NCI-H2196 (cell line): Measurements from ENCODE around the gene SLC9A9.
"Not testable (repeated sequence)": the region's sequence is repeated elsewhere in the genome, so short reads cannot be mapped to it uniquely, and the experiment has no call there.

Source experiments
- DNase-seq: peaks from one replicate; lab custom pipeline; 2025; ENCODE audit not compliant: unreplicated experiment; lab: John Stamatoyannopoulos, UW

The SLC9A9 gene

DNA sequence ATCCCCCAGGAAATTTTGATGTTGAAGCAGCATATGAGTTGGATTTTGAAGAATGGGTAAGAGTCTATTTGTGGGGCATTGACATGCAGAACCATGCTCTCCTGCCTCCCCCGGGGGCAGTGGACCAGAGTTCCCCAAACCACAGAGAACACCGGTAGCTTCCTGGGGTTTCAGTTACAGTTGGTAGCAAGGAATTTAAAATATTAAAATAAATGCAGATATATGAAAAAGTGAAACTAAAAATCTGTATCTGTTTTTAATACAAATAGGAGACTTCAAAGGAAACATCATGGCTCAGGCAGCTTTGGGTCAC is 37.4 kb downstream of the SLC9A9 start:
- no peak for DNase-seq

DNA sequence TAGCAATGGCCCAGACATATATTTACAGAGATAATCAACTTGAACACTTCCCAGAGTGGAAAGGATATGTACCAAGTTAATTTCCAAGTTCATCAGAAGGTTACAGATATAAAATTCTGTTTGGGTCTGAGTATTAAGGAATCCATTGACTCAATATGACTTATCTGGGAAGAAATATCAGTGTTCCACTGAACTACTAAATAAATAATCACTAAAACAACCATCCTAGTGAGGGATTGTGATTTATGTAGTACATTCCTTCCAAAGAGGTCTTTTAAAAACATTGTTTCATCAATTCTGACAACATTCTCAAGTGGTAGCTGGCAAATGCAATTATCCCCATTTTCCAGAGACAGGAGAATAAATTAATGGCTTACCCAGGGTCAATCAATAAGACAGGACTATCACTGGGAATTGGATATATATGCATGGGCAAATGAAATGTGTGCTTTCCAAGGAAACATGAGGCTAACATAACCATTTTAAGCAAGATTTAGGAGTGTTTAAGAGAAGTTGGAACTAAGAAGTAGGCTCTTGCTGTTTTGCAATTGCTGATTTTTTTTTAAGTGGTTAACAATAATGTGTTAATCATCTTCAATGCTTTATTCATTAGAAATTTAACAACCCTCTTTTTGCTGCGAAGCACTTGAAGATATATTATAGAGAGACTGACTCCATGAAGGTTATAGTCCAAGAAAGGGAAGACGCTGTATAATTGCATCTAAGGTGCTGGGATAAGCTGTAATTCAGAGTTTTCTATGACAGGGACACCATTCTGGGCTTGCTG is 37.9 kb downstream of the SLC9A9 start:
- no peak for DNase-seq

DNA sequence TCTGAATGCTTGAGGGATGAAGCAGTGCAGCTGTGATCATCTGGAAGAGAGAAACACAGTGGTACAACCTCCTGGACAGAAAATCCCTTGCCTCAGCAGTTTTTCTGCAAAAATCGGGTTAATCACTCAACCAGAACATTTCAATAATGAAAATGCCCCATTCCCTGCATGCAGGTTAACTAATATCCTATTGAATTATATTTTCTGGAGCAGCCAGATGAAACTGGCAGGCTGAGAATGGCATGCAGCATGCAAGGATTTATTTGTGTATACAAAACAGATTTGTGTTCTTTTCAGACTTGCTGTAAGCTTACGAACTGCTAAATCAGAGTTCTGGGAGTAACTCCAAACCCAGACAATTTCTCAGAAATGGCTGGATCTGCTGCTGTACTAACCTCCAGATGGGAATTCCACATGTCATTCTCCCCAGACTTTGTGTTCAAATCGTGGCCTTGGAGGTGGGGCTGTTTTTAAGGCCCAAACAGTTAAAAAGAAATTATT is 39.1 kb downstream of the SLC9A9 start:
- DNase-seq, result no peak

GRCh38 chr3:143808030-143808429 is 40.2 kb downstream of the SLC9A9 start:
- DNase-seq, result no peak

- no peak for DNase-seq
These were observed 42.2 kb downstream of the SLC9A9 start for GRCh38 chr3:143806038-143806437.

DNA sequence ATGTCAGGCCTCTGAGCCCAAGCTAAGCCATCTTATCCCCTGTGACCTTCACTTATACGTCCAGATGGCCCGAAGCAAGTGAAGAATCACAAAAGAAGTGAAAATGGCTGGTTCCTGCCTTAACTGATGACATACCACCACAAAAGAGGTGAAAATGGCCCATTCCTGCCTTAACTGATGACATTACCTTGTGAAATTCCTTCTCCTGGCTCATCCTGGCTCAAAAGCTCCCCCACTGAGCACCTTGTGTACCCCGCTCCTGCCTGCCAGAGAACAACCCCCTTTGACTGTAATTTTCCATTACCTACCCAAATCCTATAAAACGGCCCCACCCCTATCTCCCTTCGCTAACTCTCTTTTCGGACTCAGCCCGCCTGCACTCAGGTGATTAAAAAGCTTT is 42.8 kb downstream of the SLC9A9 start:
- DNase-seq, result not testable (repeated sequence)

DNA sequence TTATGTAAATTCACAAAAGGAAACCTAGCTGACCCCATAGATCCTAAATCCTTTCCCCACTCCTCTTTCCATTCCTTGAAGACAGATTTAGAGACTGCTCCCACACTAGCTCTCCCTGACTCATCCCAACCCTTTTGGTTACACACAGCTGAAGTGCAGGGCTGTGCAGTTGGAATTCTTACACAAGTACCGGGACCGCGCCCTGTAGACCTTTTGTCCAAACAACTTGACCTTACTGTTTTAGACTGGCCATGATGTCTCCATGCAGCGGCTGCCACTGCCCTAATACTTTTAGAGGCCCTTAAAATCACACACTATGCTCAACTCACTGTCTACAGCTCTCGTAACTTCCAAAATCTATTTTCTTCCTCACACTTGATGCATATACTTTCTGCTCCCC is 47.2 kb downstream of the SLC9A9 start:
- DNase-seq, result not testable (repeated sequence)

DNA sequence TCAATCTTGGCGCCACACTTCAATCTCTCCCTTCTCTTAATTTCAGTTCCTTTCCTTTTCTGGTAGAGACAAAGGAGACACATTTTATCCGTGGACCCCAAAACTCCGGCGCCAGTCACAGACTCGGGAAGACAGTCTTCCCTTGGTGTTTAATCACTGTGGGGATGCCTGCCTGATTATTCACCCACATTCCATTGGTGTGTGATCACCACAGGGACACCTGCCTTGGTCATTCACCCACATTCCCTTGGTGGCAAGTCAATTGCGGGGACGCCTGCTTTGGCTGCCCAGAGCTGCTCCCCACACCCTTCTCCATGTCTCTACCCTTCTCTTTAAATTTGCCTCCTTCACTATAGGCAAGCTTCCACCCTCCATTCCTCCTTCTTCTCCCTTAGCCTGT is 50.1 kb downstream of the SLC9A9 start:
- DNase-seq, result not testable (repeated sequence)

- no peak for DNase-seq
These were observed 52.4 kb downstream of the SLC9A9 start for GRCh38 chr3:143795874-143796273.

GRCh38 chr3:143794793-143795462 is 53.3 kb downstream of the SLC9A9 start:
- no peak for DNase-seq

- no peak for DNase-seq
These were observed 54.3 kb downstream of the SLC9A9 start for GRCh38 chr3:143793971-143794370.

DNA sequence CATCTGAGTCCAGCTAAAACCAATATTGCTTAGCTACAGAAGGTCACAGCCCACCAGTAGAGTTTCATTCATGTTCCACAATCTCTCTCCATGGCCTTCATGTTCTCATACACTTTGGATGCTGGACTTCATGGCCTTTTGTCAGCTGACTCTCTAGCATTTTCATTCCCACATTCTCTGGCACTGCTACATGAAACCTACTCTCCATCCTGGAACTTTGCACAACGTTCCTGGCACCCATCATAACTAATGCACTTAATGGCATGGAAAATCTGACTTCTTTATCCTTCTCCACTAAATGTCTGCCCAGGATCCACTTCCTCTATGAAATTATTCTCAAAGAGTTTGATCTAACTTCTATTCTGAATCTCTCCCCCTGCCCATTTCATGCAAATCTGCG is 56.9 kb downstream of the SLC9A9 start:
- DNase-seq, result no peak

GRCh38 chr3:143786219-143787191 is 61.8 kb downstream of the SLC9A9 start:
- DNase-seq, result no peak

DNA sequence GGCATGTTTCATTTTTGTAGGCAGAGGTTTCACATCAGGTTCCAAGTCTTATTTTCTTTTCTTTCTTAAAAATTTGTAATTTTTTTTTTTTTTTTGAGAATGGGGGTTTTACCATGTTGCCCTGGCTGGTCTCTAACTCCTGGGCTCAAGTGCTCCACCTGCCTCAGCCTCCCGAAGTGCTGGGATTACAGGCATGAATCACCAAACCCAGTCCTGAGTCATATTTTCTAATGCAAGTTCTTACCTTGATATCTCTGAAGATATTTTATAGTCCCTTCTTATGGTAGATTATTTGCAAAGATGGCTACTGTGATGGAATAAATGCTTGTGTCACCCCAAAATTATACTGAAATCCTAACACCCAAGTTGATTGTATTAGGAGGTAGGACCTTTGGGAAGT is 63.8 kb downstream of the SLC9A9 start:
- no peak for DNase-seq

GRCh38 chr3:143783851-143784370 is 64.4 kb downstream of the SLC9A9 start:
- no peak for DNase-seq

DNA sequence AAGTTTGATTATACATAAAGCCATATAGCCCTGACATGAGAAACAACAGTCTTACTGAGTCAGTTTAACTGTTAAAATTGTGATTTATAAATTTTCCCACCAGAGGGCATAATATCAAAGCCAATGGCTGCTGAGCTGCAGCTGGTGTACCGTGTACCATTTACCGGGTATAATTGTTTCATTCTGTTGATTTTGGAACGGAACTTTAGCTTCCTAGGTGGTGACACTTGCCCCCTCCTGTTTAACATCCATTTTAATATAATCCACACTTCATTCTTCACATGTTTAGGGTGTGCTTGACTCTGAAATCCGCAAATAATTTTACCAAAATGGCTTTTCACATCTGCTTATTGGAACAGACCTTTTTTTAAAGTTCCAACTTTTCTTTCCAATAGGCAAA is 72.8 kb downstream of the SLC9A9 start:
- DNase-seq, result peak; percentile 56

DNA sequence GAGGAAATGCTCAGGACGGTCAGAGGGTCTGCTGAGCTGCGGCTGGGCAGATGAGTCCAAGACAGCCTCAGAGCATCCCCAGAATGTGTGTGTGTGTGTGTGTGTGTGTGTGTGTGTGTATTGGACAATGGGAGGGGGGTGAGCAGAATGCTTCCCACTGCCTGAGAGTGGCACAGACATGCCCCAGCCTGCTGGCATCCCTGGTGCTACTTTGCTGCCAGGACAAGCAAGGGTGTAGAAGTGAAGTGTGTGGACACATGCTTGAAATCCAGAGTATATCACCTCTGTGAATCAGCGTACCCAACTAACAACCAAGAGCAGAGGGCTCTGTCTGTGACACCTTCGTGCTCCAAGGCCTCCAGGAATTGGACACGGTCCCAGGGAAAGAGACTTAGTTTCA is 76.3 kb downstream of the SLC9A9 start:
- no peak for DNase-seq

- no peak for DNase-seq
These were observed 77.0 kb downstream of the SLC9A9 start for GRCh38 chr3:143771258-143771657.

- no peak for DNase-seq
These were observed 77.9 kb downstream of the SLC9A9 start for GRCh38 chr3:143770391-143770790.

- no peak for DNase-seq
These were observed 78.7 kb downstream of the SLC9A9 start for GRCh38 chr3:143769616-143770015.

DNA sequence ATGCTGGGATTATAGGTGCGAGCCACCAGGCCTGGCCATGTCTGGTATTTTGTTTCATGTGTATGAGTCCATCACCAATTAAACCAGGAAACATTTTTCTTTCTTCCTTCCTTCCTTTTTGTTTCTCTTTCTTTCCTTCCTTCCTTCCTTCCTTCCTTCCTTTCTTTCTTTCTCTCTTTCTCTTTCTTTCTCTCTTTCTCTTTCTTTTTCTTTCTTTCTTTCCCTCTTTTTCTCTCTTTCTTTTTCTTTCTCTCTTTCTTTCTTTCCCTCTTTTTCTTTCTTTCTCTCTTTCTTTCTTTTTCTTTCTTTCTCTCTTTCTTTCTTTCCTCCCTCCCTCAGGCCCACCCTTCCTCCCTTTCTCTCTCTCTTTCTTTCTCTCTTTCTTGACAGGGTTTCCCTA is 83.4 kb downstream of the SLC9A9 start:
- no peak for DNase-seq
